ENCODE data around the gene CNTNAP5. TPM values are rescaled to one million over a fixed set of nuclear protein-coding genes. Genes with fewer than 3 reads are reported as not detected.
A peak's percentile ranks its signal among the peaks of the same experiment; 100 is the strongest.

Gene CNTNAP5
- total RNA-seq, 1 experiment from 2014 or later: 0.48 TPM

DNA sequence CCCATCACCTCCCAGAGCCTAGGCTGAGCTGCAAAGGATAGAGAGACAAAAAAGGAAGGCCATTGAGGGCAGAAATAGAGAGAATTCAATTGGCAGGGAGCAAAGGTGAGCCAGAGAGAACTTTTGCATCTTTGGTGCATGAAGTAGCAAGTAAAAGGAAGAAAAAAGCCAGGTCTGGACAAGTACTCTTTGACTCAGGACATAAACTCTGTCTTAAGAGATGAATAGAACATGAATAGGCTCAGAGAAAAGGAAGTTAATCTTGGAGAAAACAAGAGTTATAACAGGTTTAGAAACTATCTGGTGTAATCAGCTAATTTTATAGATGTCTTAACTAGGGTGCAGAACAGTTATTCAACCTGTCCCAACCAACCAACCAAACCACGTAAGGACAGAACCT lies 95.2 kb downstream of the CNTNAP5 start:
- no peak for DNase-seq
- Histone ChIP-seq H3T11ph (ENCODE audit: low read length) (no peak overlapping the region), H3K23me2 (ENCODE audit: insufficient read length, low read depth, low read length, poor library complexity, severe bottlenecking) (no peaks in the 10 kb centered on the region), H4K8ac (replicated peaks; ENCODE audit: insufficient read length, low read depth, low read length) (no peak overlapping the region), H2BK5ac (ENCODE audit: insufficient read length, low read length) (no peak overlapping the region), H3K27ac (ENCODE audit: insufficient read length, low read depth, low read length) (no peak overlapping the region), H3K18ac (ENCODE audit: insufficient read length, low read depth, low read length) (no peak overlapping the region), H3K23ac (ENCODE audit: insufficient read length, low read depth, low read length) (no peak overlapping the region), H2AFZ (ENCODE audit: low read length) (no peak overlapping the region), H3K4me2 (ENCODE audit: insufficient read depth, insufficient read length, low read length) (no peak overlapping the region), H2AK5ac (ENCODE audit: insufficient read length, low read length) (no peak overlapping the region), H3K4me1 (ENCODE audit: insufficient read depth, low read length) (no peaks in the 10 kb centered on the region), H3K79me1 (ENCODE audit: insufficient read depth, low read depth, low read length, poor library complexity, severe bottlenecking) (no peaks in the 10 kb centered on the region), H3K27me3 (ENCODE audit: insufficient read depth, low read length) (no peaks in the 10 kb centered on the region), H4K91ac (ENCODE audit: insufficient read length, low read depth, low read length) (no peak overlapping the region), H2BK15ac (ENCODE audit: low read depth, low read length) (peak overlapping the region; percentile 31; the same call in 1 of the 2 replicates), H3K56ac (ENCODE audit: insufficient read length, low read depth, low read length) (no peak overlapping the region), H4K5ac (ENCODE audit: insufficient read length, low read depth, low read length) (no peak overlapping the region), H4K20me1 (ENCODE audit: control insufficient read depth, insufficient read depth, insufficient read length) (no peaks in the 10 kb centered on the region), H3K14ac (ENCODE audit: insufficient read depth, low read length) (no peak overlapping the region), H2BK20ac (ENCODE audit: low read depth, low read length, poor library complexity, severe bottlenecking) (no peak overlapping the region), H3K79me2 (ENCODE audit: insufficient read depth, low read length) (no peaks in the 10 kb centered on the region), H2BK120ac (ENCODE audit: low read depth, low read length, poor library complexity, severe bottlenecking) (no peak overlapping the region), H2BK12ac (ENCODE audit: insufficient read length, low read depth, low read length) (no peak overlapping the region), H3K4ac (ENCODE audit: low read depth, low read length) (no peak overlapping the region), H3K9ac (ENCODE audit: extremely low read depth, insufficient read length, low read length) (no peak overlapping the region), H3K9me3 (ENCODE audit: control insufficient read depth, low read depth, low read length) (no peaks in the 10 kb centered on the region)
- Mint-ChIP-seq H3K36me3 (ENCODE audit: insufficient read depth in 1 of 3, low read depth in 3 of 3) (peaks cover 8 to 28% (median 10%) of the 10 kb centered on the region in 3 experiments; a peak in 6 of 7 replicates), H3K9me3 (peaks cover 23 to 26% of the 10 kb centered on the region in 2 experiments), H3K4me1 (0 out of 4 replicates have a peak, but pooled peaks cover 0 to 4% of the 10 kb centered on the region in 2 experiments), H3K27ac (no peak overlapping the region), H3K27me3 (ENCODE audit: low read depth) (peaks cover 4% of the 10 kb centered on the region; the same call in 1 of the 2 replicates), H3K4me3 (no peak overlapping the region)
- TF ChIP-seq, protein P1, sequence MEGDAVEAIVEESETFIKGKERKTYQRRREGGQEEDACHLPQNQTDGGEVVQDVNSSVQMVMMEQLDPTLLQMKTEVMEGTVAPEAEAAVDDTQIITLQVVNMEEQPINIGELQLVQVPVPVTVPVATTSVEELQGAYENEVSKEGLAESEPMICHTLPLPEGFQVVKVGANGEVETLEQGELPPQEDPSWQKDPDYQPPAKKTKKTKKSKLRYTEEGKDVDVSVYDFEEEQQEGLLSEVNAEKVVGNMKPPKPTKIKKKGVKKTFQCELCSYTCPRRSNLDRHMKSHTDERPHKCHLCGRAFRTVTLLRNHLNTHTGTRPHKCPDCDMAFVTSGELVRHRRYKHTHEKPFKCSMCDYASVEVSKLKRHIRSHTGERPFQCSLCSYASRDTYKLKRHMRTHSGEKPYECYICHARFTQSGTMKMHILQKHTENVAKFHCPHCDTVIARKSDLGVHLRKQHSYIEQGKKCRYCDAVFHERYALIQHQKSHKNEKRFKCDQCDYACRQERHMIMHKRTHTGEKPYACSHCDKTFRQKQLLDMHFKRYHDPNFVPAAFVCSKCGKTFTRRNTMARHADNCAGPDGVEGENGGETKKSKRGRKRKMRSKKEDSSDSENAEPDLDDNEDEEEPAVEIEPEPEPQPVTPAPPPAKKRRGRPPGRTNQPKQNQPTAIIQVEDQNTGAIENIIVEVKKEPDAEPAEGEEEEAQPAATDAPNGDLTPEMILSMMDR (conservative IDR thresholded peaks at IDR 0.05): no peak
- WGBS (ENCODE audit: extremely low coverage, insufficient read length, low lambda C conversion rate): no CpG with 5 or more reads among the region's 1 CpG
